ENCODE data around the gene TMEM42.

Gene TMEM42

GRCh38 chr3:44870375-44871061, 8.8 kb downstream of the TMEM42 start:
- TF ChIP-seq ESRRG (CRISPR knock-in tag; IDR thresholded peaks at IDR 0.05) (no peak), CSRNP3 (CRISPR knock-in tag; IDR thresholded peaks at IDR 0.05) (no peak), ARNTL (CRISPR knock-in tag; IDR thresholded peaks at IDR 0.05; ENCODE audit: borderline replicate concordance, low read depth) (no peak), ISL1 (CRISPR knock-in tag; IDR thresholded peaks at IDR 0.05) (no peak), ZNF565 (CRISPR knock-in tag; conservative IDR thresholded peaks at IDR 0.05; ENCODE audit: low read depth) (no peak)
- TF ChIP-seq, protein P1, sequence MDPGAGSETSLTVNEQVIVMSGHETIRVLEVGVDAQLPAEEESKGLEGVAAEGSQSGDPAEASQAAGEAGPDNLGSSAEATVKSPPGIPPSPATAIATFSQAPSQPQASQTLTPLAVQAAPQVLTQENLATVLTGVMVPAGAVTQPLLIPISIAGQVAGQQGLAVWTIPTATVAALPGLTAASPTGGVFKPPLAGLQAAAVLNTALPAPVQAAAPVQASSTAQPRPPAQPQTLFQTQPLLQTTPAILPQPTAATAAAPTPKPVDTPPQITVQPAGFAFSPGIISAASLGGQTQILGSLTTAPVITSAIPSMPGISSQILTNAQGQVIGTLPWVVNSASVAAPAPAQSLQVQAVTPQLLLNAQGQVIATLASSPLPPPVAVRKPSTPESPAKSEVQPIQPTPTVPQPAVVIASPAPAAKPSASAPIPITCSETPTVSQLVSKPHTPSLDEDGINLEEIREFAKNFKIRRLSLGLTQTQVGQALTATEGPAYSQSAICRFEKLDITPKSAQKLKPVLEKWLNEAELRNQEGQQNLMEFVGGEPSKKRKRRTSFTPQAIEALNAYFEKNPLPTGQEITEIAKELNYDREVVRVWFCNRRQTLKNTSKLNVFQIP (CRISPR knock-in tag; IDR thresholded peaks at IDR 0.05; ENCODE audit: borderline replicate concordance, low read depth) = no peak
- ATAC-seq = no peak

DNA sequence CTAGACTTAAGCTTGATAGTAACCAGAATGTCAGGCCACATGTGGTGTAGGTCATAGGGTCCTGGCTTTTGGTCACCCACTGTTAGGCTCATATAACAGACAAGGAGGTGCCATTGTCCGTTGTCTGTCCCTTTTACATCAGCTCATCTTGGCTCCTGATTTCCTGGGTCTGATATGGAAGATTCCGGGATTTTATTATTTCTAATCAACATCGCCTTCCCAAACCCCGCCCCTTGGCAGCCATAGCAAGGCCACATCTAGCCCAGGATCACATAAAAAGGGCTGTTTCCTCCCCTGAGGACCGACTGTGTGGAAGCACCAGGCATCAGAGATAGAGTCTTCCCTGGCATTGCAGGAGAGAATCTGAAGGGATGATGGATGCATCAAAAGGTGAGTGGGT, 12.6 kb downstream of the TMEM42 start, which contains the start of gene TGM4:
Gene TGM4, plus strand, starts transcription at position 301 of the 400 bp plus-strand sequence. Its CDS starts 71 bp downstream, at position 372.
- no peak for ATAC-seq
- TF ChIP-seq CSDC2 (CRISPR knock-in tag; IDR thresholded peaks at IDR 0.05) = no peak
- TF ChIP-seq ISL1 (CRISPR knock-in tag; IDR thresholded peaks at IDR 0.05) = no peak
- TF ChIP-seq ZNF8 (CRISPR knock-in tag; IDR thresholded peaks at IDR 0.05) = no peak
- TF ChIP-seq CSRNP3 (CRISPR knock-in tag; IDR thresholded peaks at IDR 0.05) = no peak
- TF ChIP-seq CREB5 (CRISPR knock-in tag; IDR thresholded peaks at IDR 0.05; ENCODE audit: low read depth) = no peak
- TF ChIP-seq ZFP3 (CRISPR knock-in tag; IDR thresholded peaks at IDR 0.05) = no peak
- TF ChIP-seq, protein P2, sequence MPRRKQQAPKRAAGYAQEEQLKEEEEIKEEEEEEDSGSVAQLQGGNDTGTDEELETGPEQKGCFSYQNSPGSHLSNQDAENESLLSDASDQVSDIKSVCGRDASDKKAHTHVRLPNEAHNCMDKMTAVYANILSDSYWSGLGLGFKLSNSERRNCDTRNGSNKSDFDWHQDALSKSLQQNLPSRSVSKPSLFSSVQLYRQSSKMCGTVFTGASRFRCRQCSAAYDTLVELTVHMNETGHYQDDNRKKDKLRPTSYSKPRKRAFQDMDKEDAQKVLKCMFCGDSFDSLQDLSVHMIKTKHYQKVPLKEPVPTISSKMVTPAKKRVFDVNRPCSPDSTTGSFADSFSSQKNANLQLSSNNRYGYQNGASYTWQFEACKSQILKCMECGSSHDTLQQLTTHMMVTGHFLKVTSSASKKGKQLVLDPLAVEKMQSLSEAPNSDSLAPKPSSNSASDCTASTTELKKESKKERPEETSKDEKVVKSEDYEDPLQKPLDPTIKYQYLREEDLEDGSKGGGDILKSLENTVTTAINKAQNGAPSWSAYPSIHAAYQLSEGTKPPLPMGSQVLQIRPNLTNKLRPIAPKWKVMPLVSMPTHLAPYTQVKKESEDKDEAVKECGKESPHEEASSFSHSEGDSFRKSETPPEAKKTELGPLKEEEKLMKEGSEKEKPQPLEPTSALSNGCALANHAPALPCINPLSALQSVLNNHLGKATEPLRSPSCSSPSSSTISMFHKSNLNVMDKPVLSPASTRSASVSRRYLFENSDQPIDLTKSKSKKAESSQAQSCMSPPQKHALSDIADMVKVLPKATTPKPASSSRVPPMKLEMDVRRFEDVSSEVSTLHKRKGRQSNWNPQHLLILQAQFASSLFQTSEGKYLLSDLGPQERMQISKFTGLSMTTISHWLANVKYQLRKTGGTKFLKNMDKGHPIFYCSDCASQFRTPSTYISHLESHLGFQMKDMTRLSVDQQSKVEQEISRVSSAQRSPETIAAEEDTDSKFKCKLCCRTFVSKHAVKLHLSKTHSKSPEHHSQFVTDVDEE (CRISPR knock-in tag; IDR thresholded peaks at IDR 0.05) = no peak
- no peak for TF ChIP-seq SNAI2 (CRISPR knock-in tag; IDR thresholded peaks at IDR 0.05)
- TF ChIP-seq ARNTL (CRISPR knock-in tag; IDR thresholded peaks at IDR 0.05; ENCODE audit: borderline replicate concordance, low read depth) = no peak
- TF ChIP-seq ZC3H10 (CRISPR knock-in tag; IDR thresholded peaks at IDR 0.05) = no peak
- no peak for TF ChIP-seq TOX (CRISPR knock-in tag; IDR thresholded peaks at IDR 0.05; ENCODE audit: borderline replicate concordance)
- TF ChIP-seq, protein P1 (CRISPR knock-in tag; IDR thresholded peaks at IDR 0.05; ENCODE audit: borderline replicate concordance, low read depth) = no peak
- no peak for TF ChIP-seq ZNF70 (CRISPR knock-in tag; IDR thresholded peaks at IDR 0.05)
- no peak for TF ChIP-seq GLIS3 (CRISPR knock-in tag; IDR thresholded peaks at IDR 0.05)
- TF ChIP-seq OSR1 (CRISPR knock-in tag; IDR thresholded peaks at IDR 0.05) = no peak
- no peak for TF ChIP-seq ZFP30 (CRISPR knock-in tag; IDR thresholded peaks at IDR 0.05)
- TF ChIP-seq ZNF565 (CRISPR knock-in tag; conservative IDR thresholded peaks at IDR 0.05; ENCODE audit: low read depth) = no peak
- TF ChIP-seq RARB (CRISPR knock-in tag; IDR thresholded peaks at IDR 0.05) = no peak
- TF ChIP-seq TCF4 (CRISPR knock-in tag; IDR thresholded peaks at IDR 0.05; ENCODE audit: borderline replicate concordance) = no peak
- TF ChIP-seq ESRRG (CRISPR knock-in tag; IDR thresholded peaks at IDR 0.05) = no peak

Measured in SK-N-SH treated with all-trans-retinoic acid at 6 μM for 48 hours (cell line).